Panc1 (cell line): ENCODE measurements around the gene GKAP1.

Source experiments
- CTCF ChIP-seq: fragments of 450-650 bp; IDR thresholded peaks from 2 replicates; pipeline ENCODE4 v1.5.1; 2017; ENCODE audit warnings: mild to moderate bottlenecking
- POLR2AphosphoS5 ChIP-seq: IDR thresholded peaks from 2 replicates; pipeline ENCODE4 v1.6.1; 2012; ENCODE audit warnings: mild to moderate bottlenecking, low read depth, low read length, moderate library complexity
- REST ChIP-seq, 2 experiments: IDR thresholded peaks; 2 replicates each; pipeline ENCODE4 v1.6.1; 2011 to 2012; ENCODE audit warnings: low read depth in 2 of 2, control low read depth in 1 of 2, low read length in 1 of 2, mild to moderate bottlenecking in 1 of 2, moderate library complexity in 1 of 2; ENCODE audit not compliant: insufficient read depth in 1 of 2
- SIN3A ChIP-seq: IDR thresholded peaks from 2 replicates; pipeline ENCODE4 v1.6.1; 2012; ENCODE audit warnings: low read depth, mild to moderate bottlenecking, low read length, moderate library complexity, borderline replicate concordance; ENCODE audit not compliant: insufficient read depth
- TCF7L2 ChIP-seq: IDR thresholded peaks from 2 replicates; pipeline ENCODE4 v1.6.1; 2011; ENCODE audit warnings: mild to moderate bottlenecking, low read depth, low read length, inconsistent platforms

GRCh38 chr9:83698976-83699585 is 118.5 kb downstream of the GKAP1 start:
- TF ChIP-seq CTCF (no peak), REST (IDR thresholded peaks at IDR 0.05; ENCODE audit: insufficient read depth in 1 of 2, low read depth in 2 of 2, low read length in 1 of 2) (no peak), POLR2AphosphoS5 (no peak), SIN3A (no peak), TCF7L2 (no peak)
